Measurements from ENCODE around the gene TBC1D5.
"Not testable (repeated sequence)": the region's sequence is repeated elsewhere in the genome, so short reads cannot be mapped to it uniquely, and the experiment has no call there.

TBC1D5 gene

GRCh38 chr3:17642474-17642873 is 100.0 kb downstream of the TBC1D5 start:
- DNase-seq (ENCODE audit: low read depth) = no peak

GRCh38 chr3:17640466-17640865 is 102.0 kb downstream of the TBC1D5 start:
- peak; percentile 6 for DNase-seq (ENCODE audit: low read depth)

GRCh38 chr3:17639765-17640164 is 102.7 kb downstream of the TBC1D5 start:
- peak; percentile 87 for DNase-seq (ENCODE audit: low read depth)

DNA sequence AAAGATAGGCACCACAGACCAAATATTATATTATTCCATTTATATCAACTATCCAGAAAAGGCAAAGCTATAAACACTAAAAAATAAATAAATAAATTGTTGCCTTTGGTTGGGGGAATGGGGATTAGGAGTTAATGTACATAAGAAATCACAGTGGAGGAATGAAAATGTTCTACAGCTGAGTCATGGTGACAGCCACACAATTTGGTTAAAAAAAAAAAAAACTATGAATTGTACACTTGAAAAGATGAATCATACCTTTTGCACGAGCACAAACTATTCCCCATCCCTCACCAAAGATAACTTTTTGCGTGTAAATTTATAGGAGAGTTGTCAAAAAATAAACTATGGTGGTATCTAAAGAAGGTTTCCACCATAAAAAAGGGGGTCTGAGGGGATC is 103.2 kb downstream of the TBC1D5 start:
- DNase-seq (ENCODE audit: low read depth) = peak; percentile 52

DNA sequence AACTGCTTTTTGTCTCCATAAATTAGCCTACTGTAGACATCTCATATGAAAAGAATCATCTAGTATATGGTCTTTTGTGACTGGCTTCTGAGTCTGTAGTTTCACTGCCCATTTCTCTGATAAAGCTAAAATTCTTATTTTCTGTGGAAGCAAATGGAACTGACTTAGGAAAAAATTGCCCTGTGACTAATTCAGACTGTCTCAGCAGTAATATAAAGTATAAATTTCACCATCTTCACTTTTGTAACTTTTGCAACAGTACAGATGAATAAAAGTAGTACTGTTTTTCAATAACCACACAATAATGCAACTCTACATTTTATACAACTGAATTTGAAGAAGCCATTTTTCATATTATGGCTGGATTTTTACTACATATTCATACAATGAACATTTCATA is 104.1 kb downstream of the TBC1D5 start:
- DNase-seq (ENCODE audit: low read depth) = peak; percentile 66

DNA sequence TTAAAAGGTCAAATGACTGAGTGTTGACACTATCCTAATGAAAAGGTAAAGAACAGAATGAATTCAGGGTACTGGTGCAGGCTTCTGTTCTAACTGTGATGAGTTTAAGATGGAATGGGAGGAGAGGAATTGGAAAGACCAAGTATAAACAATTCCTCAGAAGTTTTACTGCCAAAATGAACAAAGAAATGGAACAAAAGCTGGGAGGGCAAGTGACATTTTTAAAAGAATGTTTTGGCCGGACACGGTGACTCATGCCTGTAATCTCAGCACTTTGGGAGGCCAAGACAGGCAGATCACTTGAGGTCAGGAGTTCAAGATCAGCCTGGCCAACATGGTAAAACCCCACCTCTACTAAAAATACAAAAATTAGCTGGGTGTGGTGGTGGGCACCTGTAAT is 106.8 kb downstream of the TBC1D5 start:
- peak; percentile 78 for DNase-seq (ENCODE audit: low read depth)

- DNase-seq (ENCODE audit: low read depth) = no peak
Observed at GRCh38 chr3:17634964-17635363, 107.5 kb downstream of the TBC1D5 start.

GRCh38 chr3:17634201-17634600 is 108.2 kb downstream of the TBC1D5 start:
- DNase-seq (ENCODE audit: low read depth) = no peak

- DNase-seq (ENCODE audit: low read depth) = peak; percentile 60
Observed at GRCh38 chr3:17632401-17633100, 109.9 kb downstream of the TBC1D5 start.

GRCh38 chr3:17631609-17632008 is 110.8 kb downstream of the TBC1D5 start:
- DNase-seq (ENCODE audit: low read depth) = no peak

DNA sequence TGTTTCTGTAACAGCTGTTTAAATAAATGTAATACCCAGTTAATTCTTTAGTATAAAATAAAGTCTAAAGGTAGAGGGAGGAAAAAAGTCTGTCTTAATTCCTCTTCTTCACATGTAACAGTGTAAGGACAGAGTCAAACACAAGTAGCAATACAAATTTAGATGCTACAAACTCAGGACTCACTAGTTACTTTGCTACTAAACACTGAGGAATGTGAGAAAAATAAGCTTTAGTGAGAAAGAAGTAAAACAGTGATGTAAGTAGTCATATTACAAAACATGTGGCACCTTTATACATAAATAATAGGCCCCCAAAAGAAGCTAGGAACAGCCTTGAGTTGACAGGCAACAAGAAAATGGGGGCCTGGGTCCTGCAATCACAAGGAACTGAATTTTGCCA is 113.0 kb downstream of the TBC1D5 start:
- no peak for DNase-seq (ENCODE audit: low read depth)

DNA sequence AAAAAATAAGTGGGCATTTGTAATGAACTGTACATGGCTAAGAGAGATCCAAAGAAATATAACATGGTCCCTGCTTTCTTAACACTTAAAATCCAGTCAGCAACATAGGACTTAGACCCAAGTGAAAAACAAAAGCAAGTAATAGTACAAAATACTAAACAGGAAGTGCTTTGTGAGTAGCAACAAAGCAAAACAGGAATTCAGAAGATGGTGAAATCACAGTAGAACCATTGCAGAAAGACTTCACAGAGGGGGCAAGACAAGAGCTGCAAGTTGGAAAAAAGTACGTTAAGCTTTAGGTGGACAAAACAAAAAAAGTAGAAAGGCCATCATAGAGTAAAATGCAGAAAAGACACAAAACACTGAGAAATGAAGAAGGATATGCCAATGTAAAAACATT is 116.0 kb downstream of the TBC1D5 start:
- no peak for DNase-seq (ENCODE audit: low read depth)

DNA sequence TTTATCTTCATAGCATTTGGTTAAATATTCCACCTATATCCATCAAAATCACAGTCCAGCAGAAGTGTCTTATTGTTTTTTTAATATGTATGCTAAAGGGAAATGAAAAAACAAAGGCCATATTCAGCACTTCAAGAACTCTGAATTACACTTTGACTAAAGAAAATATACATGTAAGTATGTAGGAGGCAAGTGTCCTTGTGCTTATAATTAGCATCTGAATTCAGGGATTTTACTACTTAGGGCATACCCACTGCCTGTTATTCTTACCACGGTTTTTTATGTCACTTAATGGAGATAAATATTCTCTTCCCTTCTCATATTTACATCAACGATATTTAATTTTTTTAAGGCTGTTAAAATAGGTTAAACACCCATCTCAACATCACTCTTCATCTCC is 117.3 kb downstream of the TBC1D5 start:
- DNase-seq (ENCODE audit: low read depth) = no peak

- no peak for DNase-seq (ENCODE audit: low read depth)
Observed at GRCh38 chr3:17623464-17623863, 119.0 kb downstream of the TBC1D5 start.

DNA sequence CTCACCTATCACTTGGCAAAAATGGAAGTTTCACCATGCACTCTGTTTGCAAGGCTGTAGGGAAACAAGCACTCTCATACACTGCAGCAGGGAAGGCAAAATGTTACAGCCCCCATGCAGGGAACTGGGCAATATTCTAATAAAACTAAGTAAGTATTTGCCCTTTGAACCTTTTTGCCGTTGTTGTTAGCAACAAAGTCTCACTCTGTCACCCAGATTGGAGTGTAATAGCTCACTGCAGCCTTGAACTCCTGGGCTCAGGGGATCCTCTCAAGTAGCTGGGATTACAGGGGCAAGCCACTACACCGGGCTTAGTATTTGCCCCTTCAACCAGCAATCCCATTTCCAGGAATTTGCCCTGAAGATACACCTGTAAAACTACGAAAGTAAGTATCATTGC is 122.5 kb downstream of the TBC1D5 start:
- DNase-seq (ENCODE audit: low read depth) = no peak

GRCh38 chr3:17613017-17613416 is 129.4 kb downstream of the TBC1D5 start:
- not testable (repeated sequence) for DNase-seq (ENCODE audit: low read depth)

- DNase-seq (ENCODE audit: low read depth) = no peak
Observed at GRCh38 chr3:17607905-17608304, 134.5 kb downstream of the TBC1D5 start.

DNA sequence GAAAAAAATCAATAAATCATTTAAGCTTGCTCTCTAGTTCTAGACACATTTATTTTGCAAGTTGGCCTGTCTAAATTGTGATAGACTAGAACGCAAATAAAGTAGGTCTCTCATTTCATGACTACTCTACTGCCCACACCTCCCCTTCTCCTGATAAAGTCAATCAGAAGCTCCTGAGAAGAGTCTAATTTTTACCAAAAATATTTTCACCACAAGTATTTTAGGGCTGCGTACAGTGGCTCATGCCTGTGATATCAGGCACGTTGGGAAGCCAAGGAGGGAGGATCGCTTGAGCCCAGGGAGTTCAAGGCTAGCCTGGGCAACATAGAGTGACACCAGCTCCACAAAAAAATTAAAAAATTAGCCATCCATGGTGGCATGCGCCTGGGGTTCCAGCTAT is 136.5 kb downstream of the TBC1D5 start:
- no peak for DNase-seq (ENCODE audit: low read depth)

DNA sequence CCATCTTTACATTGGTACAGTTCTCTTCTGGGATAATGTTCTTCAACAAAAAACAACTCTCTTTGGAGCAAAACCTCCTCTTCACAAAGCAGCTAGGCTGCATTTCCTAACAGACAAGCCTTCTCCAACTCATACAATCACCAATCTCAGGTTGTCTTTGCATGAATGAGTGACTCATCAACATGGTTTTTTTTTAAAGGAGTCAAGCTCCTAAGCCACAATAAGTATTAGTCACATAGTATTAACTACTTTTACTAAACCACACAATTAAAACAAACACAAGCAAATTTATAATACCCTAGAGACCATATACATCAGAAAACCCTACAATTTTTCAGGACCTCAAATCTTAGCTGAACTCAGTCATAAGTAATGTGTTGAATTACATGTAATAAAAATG is 137.4 kb downstream of the TBC1D5 start:
- peak; percentile 37 for DNase-seq (ENCODE audit: low read depth)

DNA sequence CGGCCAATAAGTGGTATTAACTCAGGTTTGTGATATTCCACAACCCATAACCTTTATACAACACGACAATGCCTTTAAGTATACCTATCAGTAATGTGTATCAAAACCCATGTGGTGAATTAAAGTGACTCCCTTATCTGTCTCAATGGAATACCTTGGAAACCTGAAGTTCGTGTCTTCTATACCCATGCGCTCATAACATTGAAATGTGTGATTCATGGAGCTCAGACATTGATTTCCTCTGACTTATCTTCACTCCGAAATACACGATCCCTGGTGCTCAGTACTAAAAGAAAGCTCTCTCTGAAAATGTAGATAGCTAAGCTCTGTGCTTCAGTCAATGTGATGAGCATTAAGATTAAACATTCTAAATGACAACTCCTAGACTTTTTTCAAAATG is 140.3 kb downstream of the TBC1D5 start:
- no peak for DNase-seq (ENCODE audit: low read depth)

DNA sequence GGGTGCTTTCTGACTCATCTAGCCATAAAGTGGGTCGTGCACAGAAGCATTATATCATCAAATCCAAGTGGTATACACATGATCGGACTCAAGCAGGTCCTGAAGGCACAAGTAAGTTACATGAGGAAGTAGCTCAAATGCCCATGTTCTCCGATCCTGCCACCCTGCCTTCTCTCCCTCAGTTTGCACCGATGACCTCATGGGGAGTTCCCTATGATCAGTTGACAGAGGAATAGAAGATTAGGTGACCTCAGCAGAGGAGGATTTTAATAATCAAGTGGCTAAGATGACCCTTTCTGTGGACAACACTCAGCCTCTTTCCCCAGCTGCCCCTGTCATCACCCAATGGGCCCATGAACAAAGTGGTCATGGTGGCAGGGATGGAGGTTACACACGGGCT is 149.5 kb downstream of the TBC1D5 start:
- no peak for DNase-seq (ENCODE audit: low read depth)

DNA sequence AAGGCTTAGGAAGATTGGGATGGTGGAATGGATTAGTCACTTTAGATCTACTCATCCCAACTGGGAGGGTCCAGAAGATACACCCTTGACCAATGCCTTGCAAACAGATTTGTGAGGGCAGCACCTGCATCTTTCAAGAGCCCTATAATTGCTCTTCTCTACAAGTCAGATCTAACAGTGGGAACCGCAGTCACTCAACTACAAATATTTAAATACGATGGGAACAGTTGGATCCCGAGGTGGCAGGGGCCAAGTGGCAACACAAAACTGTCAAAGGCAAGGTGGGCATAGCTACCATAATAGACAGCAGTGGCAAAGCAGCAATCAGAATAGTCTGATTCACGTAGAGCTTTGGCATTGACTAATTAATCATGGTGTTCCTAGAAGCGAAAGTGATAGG is 152.0 kb downstream of the TBC1D5 start:
- no peak for DNase-seq (ENCODE audit: low read depth)

DNA sequence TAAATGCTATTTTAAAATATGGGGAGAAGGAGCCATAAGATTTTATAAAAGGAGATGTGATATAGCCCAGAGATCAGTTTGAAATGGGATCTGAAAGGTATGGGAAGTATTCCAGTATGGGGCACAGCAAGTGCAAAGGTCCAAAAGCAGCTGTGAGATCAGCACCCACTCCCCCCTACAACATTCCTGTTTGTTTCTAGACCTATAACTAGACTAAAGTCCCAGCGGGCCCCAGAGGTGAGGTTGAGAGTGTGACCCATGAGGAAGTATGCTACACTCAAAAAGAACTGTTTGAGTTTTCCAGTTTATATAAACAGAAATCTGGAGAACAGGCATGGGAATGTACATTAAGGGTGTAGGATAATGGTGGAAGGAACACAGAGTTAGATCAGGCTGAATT is 152.5 kb downstream of the TBC1D5 start:
- DNase-seq (ENCODE audit: low read depth) = no peak

DNA sequence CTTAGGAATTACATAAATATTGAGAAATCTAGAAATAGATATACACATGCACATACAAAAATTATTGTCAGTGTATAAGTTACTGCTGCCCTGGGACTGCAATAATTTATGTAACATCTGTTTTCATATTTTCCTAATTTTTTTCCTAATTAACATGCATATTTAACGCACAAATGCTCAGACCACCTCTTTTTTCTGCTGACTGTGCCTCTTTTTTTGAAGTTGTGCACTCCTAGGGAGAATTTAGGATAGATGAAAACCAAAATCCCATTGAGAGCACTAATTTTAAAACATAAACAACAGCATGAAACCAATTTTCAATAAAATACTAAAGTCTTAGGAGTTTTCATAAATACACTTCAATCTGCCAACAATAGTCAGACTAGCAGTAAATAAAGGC is 154.0 kb downstream of the TBC1D5 start:
- no peak for DNase-seq (ENCODE audit: low read depth)

Measured in fibroblast of gingiva (primary cell).